Measurements from ENCODE around the gene TMEM187.

GRCh38 chrX:154027986-154028385, 55.4 kb downstream of the TMEM187 start:
- no peak for TF ChIP-seq EZH2 (IDR thresholded peaks at IDR 0.05; ENCODE audit: insufficient read depth, low read length)
- TF ChIP-seq CTCF (IDR thresholded peaks at IDR 0.05; ENCODE audit: insufficient read depth, low read depth, low read length), result no peak
